HG03066 (cell line): ENCODE data around the gene ATOSA.

Experiments
- ATAC-seq: cut with Tn5 transposase; IDR thresholded peaks from one replicate; pipeline ENCODE4 v1.9.1; 2021; ENCODE audit warnings: low read depth; ENCODE audit not compliant: unreplicated experiment

The ATOSA gene

GRCh38 chr15:52652984-52653383, 26.2 kb downstream of the ATOSA start:
- ATAC-seq = no peak

- ATAC-seq = no peak
Measured at GRCh38 chr15:52652286-52652685, 26.9 kb downstream of the ATOSA start.

GRCh38 chr15:52651868-52652267, 27.3 kb downstream of the ATOSA start:
- no peak for ATAC-seq

GRCh38 chr15:52651114-52651513, 28.1 kb downstream of the ATOSA start:
- ATAC-seq = no peak

- ATAC-seq = no peak
Measured at GRCh38 chr15:52649686-52650085, 29.5 kb downstream of the ATOSA start.

- no peak for ATAC-seq
Measured at GRCh38 chr15:52645916-52646315, 33.3 kb downstream of the ATOSA start.

GRCh38 chr15:52642386-52643361, 36.5 kb downstream of the ATOSA start:
- no peak for ATAC-seq

- ATAC-seq = no peak
Measured at GRCh38 chr15:52636459-52636858, 42.7 kb downstream of the ATOSA start.

GRCh38 chr15:52635908-52636307, 43.3 kb downstream of the ATOSA start:
- ATAC-seq = no peak
